ENCODE results near the gene ZWILCH. TPM values are rescaled to one million over a fixed set of nuclear protein-coding genes. Genes with fewer than 3 reads are reported as not detected.

The ZWILCH gene
- total RNA-seq, 1 experiment from 2014 or later, result 50.2 TPM

DNA sequence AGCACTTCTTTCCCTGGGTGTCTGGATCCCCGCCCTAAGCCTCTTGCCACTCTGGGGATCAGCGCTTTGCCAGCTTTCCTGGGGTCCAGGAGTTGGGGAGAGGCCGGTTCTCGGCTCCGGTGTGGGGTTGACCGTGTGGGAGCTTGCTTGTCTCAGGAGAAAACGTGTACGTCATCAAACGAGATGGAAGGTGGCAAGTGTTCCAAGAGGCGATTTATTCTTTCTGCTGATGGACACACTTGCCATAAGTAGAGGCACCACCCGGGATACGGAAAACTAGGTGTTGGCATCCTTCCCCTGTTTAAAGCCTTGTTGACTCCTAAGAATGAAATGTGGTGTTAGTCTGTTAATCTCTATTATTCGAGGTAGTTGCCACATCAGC, 295 bp downstream of the ZWILCH start:
- TF ChIP-seq, protein P1, sequence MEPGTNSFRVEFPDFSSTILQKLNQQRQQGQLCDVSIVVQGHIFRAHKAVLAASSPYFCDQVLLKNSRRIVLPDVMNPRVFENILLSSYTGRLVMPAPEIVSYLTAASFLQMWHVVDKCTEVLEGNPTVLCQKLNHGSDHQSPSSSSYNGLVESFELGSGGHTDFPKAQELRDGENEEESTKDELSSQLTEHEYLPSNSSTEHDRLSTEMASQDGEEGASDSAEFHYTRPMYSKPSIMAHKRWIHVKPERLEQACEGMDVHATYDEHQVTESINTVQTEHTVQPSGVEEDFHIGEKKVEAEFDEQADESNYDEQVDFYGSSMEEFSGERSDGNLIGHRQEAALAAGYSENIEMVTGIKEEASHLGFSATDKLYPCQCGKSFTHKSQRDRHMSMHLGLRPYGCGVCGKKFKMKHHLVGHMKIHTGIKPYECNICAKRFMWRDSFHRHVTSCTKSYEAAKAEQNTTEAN (CRISPR knock-in tag; IDR thresholded peaks at IDR 0.05), result no peak
- TF ChIP-seq, protein P2, sequence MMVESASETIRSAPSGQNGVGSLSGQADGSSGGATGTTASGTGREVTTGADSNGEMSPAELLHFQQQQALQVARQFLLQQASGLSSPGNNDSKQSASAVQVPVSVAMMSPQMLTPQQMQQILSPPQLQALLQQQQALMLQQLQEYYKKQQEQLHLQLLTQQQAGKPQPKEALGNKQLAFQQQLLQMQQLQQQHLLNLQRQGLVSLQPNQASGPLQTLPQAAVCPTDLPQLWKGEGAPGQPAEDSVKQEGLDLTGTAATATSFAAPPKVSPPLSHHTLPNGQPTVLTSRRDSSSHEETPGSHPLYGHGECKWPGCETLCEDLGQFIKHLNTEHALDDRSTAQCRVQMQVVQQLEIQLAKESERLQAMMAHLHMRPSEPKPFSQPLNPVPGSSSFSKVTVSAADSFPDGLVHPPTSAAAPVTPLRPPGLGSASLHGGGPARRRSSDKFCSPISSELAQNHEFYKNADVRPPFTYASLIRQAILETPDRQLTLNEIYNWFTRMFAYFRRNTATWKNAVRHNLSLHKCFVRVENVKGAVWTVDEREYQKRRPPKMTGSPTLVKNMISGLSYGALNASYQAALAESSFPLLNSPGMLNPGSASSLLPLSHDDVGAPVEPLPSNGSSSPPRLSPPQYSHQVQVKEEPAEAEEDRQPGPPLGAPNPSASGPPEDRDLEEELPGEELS (CRISPR knock-in tag; IDR thresholded peaks at IDR 0.05), result no peak
- TF ChIP-seq, protein P3, sequence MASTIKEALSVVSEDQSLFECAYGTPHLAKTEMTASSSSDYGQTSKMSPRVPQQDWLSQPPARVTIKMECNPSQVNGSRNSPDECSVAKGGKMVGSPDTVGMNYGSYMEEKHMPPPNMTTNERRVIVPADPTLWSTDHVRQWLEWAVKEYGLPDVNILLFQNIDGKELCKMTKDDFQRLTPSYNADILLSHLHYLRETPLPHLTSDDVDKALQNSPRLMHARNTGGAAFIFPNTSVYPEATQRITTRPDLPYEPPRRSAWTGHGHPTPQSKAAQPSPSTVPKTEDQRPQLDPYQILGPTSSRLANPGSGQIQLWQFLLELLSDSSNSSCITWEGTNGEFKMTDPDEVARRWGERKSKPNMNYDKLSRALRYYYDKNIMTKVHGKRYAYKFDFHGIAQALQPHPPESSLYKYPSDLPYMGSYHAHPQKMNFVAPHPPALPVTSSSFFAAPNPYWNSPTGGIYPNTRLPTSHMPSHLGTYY (CRISPR knock-in tag; IDR thresholded peaks at IDR 0.05), result no peak
- TF ChIP-seq, protein P4, sequence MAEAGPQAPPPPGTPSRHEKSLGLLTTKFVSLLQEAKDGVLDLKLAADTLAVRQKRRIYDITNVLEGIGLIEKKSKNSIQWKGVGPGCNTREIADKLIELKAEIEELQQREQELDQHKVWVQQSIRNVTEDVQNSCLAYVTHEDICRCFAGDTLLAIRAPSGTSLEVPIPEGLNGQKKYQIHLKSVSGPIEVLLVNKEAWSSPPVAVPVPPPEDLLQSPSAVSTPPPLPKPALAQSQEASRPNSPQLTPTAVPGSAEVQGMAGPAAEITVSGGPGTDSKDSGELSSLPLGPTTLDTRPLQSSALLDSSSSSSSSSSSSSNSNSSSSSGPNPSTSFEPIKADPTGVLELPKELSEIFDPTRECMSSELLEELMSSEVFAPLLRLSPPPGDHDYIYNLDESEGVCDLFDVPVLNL (CRISPR knock-in tag; IDR thresholded peaks at IDR 0.05; ENCODE audit: borderline replicate concordance, low read depth), result no peak
- TF ChIP-seq, protein P5, sequence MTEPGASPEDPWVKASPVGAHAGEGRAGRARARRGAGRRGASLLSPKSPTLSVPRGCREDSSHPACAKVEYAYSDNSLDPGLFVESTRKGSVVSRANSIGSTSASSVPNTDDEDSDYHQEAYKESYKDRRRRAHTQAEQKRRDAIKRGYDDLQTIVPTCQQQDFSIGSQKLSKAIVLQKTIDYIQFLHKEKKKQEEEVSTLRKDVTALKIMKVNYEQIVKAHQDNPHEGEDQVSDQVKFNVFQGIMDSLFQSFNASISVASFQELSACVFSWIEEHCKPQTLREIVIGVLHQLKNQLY (CRISPR knock-in tag; IDR thresholded peaks at IDR 0.05), result no peak
- TF ChIP-seq ZNF671 (CRISPR knock-in tag; IDR thresholded peaks at IDR 0.05), result no peak
- TF ChIP-seq, protein P6, sequence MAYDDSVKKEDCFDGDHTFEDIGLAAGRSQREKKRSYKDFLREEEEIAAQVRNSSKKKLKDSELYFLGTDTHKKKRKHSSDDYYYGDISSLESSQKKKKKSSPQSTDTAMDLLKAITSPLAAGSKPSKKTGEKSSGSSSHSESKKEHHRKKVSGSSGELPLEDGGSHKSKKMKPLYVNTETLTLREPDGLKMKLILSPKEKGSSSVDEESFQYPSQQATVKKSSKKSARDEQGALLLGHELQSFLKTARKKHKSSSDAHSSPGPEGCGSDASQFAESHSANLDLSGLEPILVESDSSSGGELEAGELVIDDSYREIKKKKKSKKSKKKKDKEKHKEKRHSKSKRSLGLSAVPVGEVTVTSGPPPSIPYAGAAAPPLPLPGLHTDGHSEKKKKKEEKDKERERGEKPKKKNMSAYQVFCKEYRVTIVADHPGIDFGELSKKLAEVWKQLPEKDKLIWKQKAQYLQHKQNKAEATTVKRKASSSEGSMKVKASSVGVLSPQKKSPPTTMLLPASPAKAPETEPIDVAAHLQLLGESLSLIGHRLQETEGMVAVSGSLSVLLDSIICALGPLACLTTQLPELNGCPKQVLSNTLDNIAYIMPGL (CRISPR knock-in tag; IDR thresholded peaks at IDR 0.05), result no peak
- TF ChIP-seq CREM (CRISPR knock-in tag; IDR thresholded peaks at IDR 0.05), result no peak
- TF ChIP-seq, protein P7, sequence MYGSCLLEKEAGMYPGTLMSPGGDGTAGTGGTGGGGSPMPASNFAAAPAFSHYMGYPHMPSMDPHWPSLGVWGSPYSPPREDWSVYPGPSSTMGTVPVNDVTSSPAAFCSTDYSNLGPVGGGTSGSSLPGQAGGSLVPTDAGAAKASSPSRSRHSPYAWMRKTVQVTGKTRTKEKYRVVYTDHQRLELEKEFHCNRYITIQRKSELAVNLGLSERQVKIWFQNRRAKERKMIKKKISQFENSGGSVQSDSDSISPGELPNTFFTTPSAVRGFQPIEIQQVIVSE (CRISPR knock-in tag; IDR thresholded peaks at IDR 0.05; ENCODE audit: borderline replicate concordance), result no peak
- Mint-ChIP-seq H3K27ac (peak overlapping the region; percentile 99), H3K36me3 (peaks cover 47% of the 10 kb centered on the region), H3K4me1 (peaks cover 36% of the 10 kb centered on the region), H3K4me3 (peak overlapping the region; percentile 100), H3K9me3 (no peaks in the 10 kb centered on the region), H3K27me3 (ENCODE audit: low read depth) (no peaks in the 10 kb centered on the region)
- ChIA-PET CTCF (interaction anchor here (0.7 to 1.0 kb wide), 4 partner anchors 7 to 119 kb away, joined by 3 read pairs; partner anchors contain the start of genes MAP2K1 and SNAPC5), POLR2A (interaction anchor here (1.2 kb wide), 1 partner anchor 118 kb away, joined by 4 read pairs; no protein-coding TSS in a partner anchor)
- ATAC-seq (peak; percentile 38), DNase-seq (ENCODE audit: low spot score) (no peak)

DNA sequence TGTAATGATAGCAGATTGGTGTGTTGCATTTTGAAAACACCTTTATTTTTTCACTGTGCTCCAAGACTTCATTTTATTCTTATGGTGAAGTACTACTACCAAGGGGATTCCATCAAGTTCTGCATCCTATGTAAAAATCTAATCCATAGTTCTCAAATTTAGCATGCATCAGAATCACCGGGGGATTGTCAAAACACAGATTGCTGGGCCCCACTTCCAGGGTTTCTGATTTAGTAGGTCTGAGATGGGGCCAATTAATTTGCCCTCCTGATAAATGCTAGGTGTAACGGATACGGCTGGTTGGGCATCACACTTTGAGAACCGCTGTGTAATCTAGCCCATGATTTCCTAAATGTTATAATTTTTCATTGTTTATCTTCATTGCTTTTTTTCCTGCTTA, 692 bp downstream of the ZWILCH start:
- POLR2A ChIA-PET, result interaction anchor here (1.2 kb wide), 1 partner anchor 118 kb away, joined by 4 read pairs; no protein-coding TSS in a partner anchor
- no peak for DNase-seq (ENCODE audit: low spot score)
- Mint-ChIP-seq H3K27me3 (ENCODE audit: low read depth) (no peaks in the 10 kb centered on the region), H3K27ac (peak overlapping the region; percentile 99), H3K9me3 (no peaks in the 10 kb centered on the region), H3K36me3 (peaks cover 47% of the 10 kb centered on the region), H3K4me1 (peaks cover 36% of the 10 kb centered on the region), H3K4me3 (peak overlapping the region; percentile 100)
- no peak for ATAC-seq
- CTCF ChIA-PET, result interaction anchor here (0.9 to 1.0 kb wide), 3 partner anchors 8 to 61 kb away, joined by 3 read pairs; partner anchors contain the start of gene SNAPC5
- no peak for TF ChIP-seq ETV6 (CRISPR knock-in tag; IDR thresholded peaks at IDR 0.05)
- no peak for TF ChIP-seq MYBL2 (CRISPR knock-in tag; IDR thresholded peaks at IDR 0.05)
- TF ChIP-seq TEAD4 (CRISPR knock-in tag; IDR thresholded peaks at IDR 0.05), result no peak
- TF ChIP-seq, protein P8, sequence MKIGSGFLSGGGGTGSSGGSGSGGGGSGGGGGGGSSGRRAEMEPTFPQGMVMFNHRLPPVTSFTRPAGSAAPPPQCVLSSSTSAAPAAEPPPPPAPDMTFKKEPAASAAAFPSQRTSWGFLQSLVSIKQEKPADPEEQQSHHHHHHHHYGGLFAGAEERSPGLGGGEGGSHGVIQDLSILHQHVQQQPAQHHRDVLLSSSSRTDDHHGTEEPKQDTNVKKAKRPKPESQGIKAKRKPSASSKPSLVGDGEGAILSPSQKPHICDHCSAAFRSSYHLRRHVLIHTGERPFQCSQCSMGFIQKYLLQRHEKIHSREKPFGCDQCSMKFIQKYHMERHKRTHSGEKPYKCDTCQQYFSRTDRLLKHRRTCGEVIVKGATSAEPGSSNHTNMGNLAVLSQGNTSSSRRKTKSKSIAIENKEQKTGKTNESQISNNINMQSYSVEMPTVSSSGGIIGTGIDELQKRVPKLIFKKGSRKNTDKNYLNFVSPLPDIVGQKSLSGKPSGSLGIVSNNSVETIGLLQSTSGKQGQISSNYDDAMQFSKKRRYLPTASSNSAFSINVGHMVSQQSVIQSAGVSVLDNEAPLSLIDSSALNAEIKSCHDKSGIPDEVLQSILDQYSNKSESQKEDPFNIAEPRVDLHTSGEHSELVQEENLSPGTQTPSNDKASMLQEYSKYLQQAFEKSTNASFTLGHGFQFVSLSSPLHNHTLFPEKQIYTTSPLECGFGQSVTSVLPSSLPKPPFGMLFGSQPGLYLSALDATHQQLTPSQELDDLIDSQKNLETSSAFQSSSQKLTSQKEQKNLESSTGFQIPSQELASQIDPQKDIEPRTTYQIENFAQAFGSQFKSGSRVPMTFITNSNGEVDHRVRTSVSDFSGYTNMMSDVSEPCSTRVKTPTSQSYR (CRISPR knock-in tag; IDR thresholded peaks at IDR 0.05), result no peak
- TF ChIP-seq OVOL2 (CRISPR knock-in tag; IDR thresholded peaks at IDR 0.05; ENCODE audit: borderline replicate concordance), result no peak
- TF ChIP-seq, protein P9, sequence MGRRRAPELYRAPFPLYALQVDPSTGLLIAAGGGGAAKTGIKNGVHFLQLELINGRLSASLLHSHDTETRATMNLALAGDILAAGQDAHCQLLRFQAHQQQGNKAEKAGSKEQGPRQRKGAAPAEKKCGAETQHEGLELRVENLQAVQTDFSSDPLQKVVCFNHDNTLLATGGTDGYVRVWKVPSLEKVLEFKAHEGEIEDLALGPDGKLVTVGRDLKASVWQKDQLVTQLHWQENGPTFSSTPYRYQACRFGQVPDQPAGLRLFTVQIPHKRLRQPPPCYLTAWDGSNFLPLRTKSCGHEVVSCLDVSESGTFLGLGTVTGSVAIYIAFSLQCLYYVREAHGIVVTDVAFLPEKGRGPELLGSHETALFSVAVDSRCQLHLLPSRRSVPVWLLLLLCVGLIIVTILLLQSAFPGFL (CRISPR knock-in tag; IDR thresholded peaks at IDR 0.05; ENCODE audit: borderline replicate concordance), result no peak
- no peak for TF ChIP-seq ZNF121 (CRISPR knock-in tag; IDR thresholded peaks at IDR 0.05)
- TF ChIP-seq, protein P3 (CRISPR knock-in tag; IDR thresholded peaks at IDR 0.05), result no peak
- TF ChIP-seq NFE2L1 (CRISPR knock-in tag; IDR thresholded peaks at IDR 0.05), result no peak

Data from WTC11 (cell line).